Measurements from ENCODE around the gene COX10.
"Not testable (repeated sequence)": the region's sequence is repeated elsewhere in the genome, so short reads cannot be mapped to it uniquely, and the experiment has no call there.

Gene COX10

GRCh38 chr17:14153374-14153773, 84.1 kb downstream of the COX10 start:
- no peak for FAIRE-seq
- DNase-seq (ENCODE audit: insufficient read length, low spot score) = no peak
- no peak for TF ChIP-seq CTCF (IDR thresholded peaks at IDR 0.05; ENCODE audit: insufficient read depth, missing control alignments)

- TF ChIP-seq CTCF (IDR thresholded peaks at IDR 0.05; ENCODE audit: insufficient read depth, missing control alignments) = no peak
- DNase-seq (ENCODE audit: insufficient read length, low spot score) = no peak
- no peak for FAIRE-seq
These were observed 87.4 kb downstream of the COX10 start for GRCh38 chr17:14156689-14157088.

GRCh38 chr17:14157822-14158221, 88.5 kb downstream of the COX10 start:
- DNase-seq (ENCODE audit: insufficient read length, low spot score) = no peak
- no peak for FAIRE-seq
- no peak for TF ChIP-seq CTCF (IDR thresholded peaks at IDR 0.05; ENCODE audit: insufficient read depth, missing control alignments)

- no peak for FAIRE-seq
- no peak for TF ChIP-seq CTCF (IDR thresholded peaks at IDR 0.05; ENCODE audit: insufficient read depth, missing control alignments)
- no peak for DNase-seq (ENCODE audit: insufficient read length, low spot score)
These were observed 89.4 kb downstream of the COX10 start for GRCh38 chr17:14158707-14159106.

- FAIRE-seq (no peak), DNase-seq (ENCODE audit: insufficient read length, low spot score) (no peak)
- no peak for TF ChIP-seq CTCF (IDR thresholded peaks at IDR 0.05; ENCODE audit: insufficient read depth, missing control alignments)
These were observed 92.1 kb downstream of the COX10 start for GRCh38 chr17:14161419-14161818.

GRCh38 chr17:14165616-14166015, 96.3 kb downstream of the COX10 start:
- no peak for TF ChIP-seq CTCF (IDR thresholded peaks at IDR 0.05; ENCODE audit: insufficient read depth, missing control alignments)
- no peak for DNase-seq (ENCODE audit: insufficient read length, low spot score)
- no peak for FAIRE-seq

- DNase-seq (ENCODE audit: insufficient read length, low spot score); FAIRE-seq: not testable (repeated sequence)
These were observed 98.5 kb downstream of the COX10 start for GRCh38 chr17:14167831-14168230.

- no peak for TF ChIP-seq CTCF (IDR thresholded peaks at IDR 0.05; ENCODE audit: insufficient read depth, missing control alignments)
- no peak for FAIRE-seq
- no peak for DNase-seq (ENCODE audit: insufficient read length, low spot score)
These were observed 99.3 kb downstream of the COX10 start for GRCh38 chr17:14168582-14168981.
